Nephron progenitor cell (in vitro differentiated cells): Measurements from ENCODE around the gene HS6ST3.

Experiments used
- DNase-seq: peaks from one replicate; pipeline ENCODE4 v3.0.0; 2021
- H3K27ac Mint-ChIP-seq: 2 replicates; pipeline ENCODE4 v1.8.0; 2021; ENCODE audit warnings: mild to moderate bottlenecking, moderate library complexity, mixed read lengths
- H3K27me3 Mint-ChIP-seq: 2 replicates; pipeline ENCODE4 v1.8.0; 2021; ENCODE audit warnings: mild to moderate bottlenecking, low read depth, mixed read lengths; ENCODE audit not compliant: poor library complexity
- H3K36me3 Mint-ChIP-seq: 2 replicates; pipeline ENCODE4 v1.8.0; 2021; ENCODE audit warnings: low read depth, mixed read lengths
- H3K4me1 Mint-ChIP-seq: 2 replicates; pipeline ENCODE4 v1.8.0; 2021; ENCODE audit warnings: mixed read lengths
- H3K4me3 Mint-ChIP-seq: 2 replicates; pipeline ENCODE4 v1.8.0; 2021; ENCODE audit warnings: mild to moderate bottlenecking, moderate library complexity, mixed read lengths
- H3K9me3 Mint-ChIP-seq: 2 replicates; pipeline ENCODE4 v1.8.0; 2021; ENCODE audit warnings: mild to moderate bottlenecking, moderate library complexity, mixed read lengths
- TF ChIP-seq, protein P1 (sequence below): fragments of 200-600 bp; sonication (generic); IDR thresholded peaks from 2 replicates; pipeline ENCODE4 v1.5.0; 2021; ENCODE audit warnings: antibody characterized with exemption

Gene HS6ST3

DNA sequence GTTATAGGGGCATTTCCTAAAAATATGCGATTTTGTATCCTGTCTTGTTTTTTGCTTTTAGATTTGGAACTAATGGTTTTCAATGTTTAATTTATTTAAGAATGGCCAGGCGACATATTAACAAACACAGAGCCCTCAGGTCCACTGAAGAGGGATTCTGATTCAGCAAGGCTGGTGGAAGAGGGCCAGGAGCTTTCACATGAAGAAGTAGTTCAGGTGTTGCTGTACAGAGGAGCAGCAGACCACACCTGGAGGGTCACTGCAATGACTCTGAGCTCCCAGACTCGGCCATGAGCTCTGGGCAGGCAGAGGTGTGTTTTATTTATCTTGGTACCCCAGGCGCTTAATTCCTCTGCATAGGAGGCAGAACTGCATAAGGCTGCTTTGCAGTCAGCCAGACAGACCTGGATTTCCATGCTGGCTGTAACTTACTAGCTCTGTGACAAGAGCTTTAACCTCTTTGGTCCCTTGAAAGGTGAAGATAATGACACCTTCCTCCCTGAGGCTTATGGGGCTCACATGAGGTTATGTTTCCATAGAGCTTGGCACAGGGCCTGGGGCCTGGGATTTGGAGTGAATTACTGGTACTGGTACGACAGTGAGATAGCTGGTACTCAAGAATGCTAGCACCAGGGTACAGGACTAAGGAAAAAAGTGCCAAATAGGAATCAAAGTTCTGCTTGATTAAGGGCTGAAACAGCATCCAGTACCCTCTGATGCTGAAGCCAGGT is 719.6 kb downstream of the HS6ST3 start:
- Mint-ChIP-seq H3K27me3 (no peaks in the 10 kb centered on the region), H3K4me1 (peaks cover 12% of the 10 kb centered on the region), H3K4me3 (no peak overlapping the region), H3K36me3 (no peaks in the 10 kb centered on the region), H3K27ac (no peak overlapping the region), H3K9me3 (peaks cover 10% of the 10 kb centered on the region)
- no peak for DNase-seq
- TF ChIP-seq, protein P1, sequence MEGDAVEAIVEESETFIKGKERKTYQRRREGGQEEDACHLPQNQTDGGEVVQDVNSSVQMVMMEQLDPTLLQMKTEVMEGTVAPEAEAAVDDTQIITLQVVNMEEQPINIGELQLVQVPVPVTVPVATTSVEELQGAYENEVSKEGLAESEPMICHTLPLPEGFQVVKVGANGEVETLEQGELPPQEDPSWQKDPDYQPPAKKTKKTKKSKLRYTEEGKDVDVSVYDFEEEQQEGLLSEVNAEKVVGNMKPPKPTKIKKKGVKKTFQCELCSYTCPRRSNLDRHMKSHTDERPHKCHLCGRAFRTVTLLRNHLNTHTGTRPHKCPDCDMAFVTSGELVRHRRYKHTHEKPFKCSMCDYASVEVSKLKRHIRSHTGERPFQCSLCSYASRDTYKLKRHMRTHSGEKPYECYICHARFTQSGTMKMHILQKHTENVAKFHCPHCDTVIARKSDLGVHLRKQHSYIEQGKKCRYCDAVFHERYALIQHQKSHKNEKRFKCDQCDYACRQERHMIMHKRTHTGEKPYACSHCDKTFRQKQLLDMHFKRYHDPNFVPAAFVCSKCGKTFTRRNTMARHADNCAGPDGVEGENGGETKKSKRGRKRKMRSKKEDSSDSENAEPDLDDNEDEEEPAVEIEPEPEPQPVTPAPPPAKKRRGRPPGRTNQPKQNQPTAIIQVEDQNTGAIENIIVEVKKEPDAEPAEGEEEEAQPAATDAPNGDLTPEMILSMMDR = no peak

DNA sequence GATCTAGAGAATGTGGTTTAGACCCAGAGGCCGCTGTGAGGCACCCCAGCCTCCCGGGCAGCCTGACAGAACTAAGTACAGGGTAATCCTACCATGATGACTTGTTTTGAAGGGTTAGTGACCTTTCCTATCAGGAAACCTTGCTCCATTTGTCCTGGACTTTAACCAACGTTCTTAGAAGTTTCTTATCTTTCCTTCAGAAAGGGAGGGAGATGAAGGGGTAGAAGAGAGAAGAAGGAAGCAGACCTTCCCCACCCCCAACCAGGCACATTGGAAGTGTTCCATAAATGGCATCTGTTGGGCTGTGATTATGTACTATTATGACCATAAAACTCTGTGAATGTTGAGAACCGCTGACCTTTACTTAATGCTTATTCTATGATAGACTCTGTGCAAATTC is 720.2 kb downstream of the HS6ST3 start:
- Mint-ChIP-seq H3K27me3 (no peaks in the 10 kb centered on the region), H3K27ac (no peak overlapping the region), H3K4me3 (no peak overlapping the region), H3K4me1 (peaks cover 12% of the 10 kb centered on the region), H3K9me3 (peaks cover 15% of the 10 kb centered on the region), H3K36me3 (no peaks in the 10 kb centered on the region)
- TF ChIP-seq, protein P1 = no peak
- no peak for DNase-seq

DNA sequence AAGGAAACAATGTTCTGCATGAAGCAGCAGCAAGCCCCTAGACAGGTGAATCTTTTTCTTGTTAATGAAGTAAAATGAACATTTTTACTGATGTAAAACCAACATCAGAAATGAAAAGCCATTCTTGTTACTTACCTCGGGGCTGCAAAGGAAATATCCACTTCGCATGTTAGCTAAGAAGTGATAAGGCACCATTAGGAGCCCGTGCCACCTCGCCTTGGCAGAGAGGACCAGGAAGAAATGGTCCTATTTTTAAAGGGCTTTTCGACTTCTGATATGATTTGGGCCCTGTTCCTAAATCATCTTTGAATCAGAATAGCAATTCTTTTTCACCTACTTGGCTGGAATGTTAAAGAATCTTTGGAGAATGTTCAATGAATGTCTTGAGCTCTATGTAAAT is 721.1 kb downstream of the HS6ST3 start:
- H3K4me1 Mint-ChIP-seq = peaks cover 12% of the 10 kb centered on the region
- no peak for DNase-seq
- H3K27me3 Mint-ChIP-seq = no peaks in the 10 kb centered on the region
- peaks cover 19% of the 10 kb centered on the region for H3K9me3 Mint-ChIP-seq
- H3K4me3 Mint-ChIP-seq = no peak overlapping the region
- H3K27ac Mint-ChIP-seq = no peak overlapping the region
- H3K36me3 Mint-ChIP-seq = no peaks in the 10 kb centered on the region
- TF ChIP-seq, protein P1 = no peak

DNA sequence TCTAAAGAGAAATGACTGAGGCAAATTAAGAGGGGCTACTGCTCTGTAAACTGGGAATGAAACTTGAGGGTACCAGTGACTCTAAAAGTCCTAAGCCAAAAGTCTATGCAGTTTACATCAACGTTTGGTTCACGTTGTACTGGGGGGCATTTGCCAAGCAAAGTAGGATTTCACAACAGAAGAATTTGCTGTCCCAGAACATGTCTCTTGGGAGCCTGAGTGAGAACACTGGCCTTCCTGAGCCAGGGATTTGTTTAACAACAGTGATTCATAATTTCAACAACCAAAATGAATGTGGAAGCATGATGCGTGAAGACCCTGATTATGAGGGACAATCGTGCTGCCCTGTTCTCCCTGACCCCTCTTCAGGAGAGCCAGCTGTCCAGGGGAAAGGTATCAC is 726.4 kb downstream of the HS6ST3 start:
- Mint-ChIP-seq H3K9me3 (peaks cover 19% of the 10 kb centered on the region), H3K27me3 (no peaks in the 10 kb centered on the region), H3K4me1 (peaks cover 9% of the 10 kb centered on the region), H3K27ac (no peak overlapping the region), H3K36me3 (no peaks in the 10 kb centered on the region), H3K4me3 (no peak overlapping the region)
- TF ChIP-seq, protein P1 = no peak
- DNase-seq = no peak

DNA sequence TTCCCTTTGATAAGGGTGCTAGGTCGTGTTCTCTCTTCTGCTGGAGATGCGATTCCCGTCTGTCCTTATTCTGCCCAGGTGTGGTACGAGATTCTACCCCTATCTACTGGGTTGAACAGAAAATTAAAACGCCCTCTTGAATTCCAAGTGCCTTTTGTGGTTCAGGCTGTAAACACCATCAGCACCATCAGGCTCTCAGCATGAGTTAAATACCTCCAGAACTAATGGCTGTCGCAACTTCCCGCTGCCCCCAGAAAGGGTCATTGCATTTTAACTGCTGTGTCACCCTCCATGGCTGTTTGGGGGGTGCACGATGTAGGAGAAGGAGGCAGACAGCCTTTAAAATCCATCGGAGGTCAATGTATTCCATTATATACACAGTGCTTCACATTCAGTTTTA is 727.0 kb downstream of the HS6ST3 start:
- DNase-seq = no peak
- H3K36me3 Mint-ChIP-seq = no peaks in the 10 kb centered on the region
- H3K4me3 Mint-ChIP-seq = no peak overlapping the region
- peaks cover under 1% of the 10 kb centered on the region for H3K27me3 Mint-ChIP-seq
- peaks cover 9% of the 10 kb centered on the region for H3K4me1 Mint-ChIP-seq
- peak overlapping the region; percentile 53 for H3K27ac Mint-ChIP-seq
- TF ChIP-seq, protein P1 = no peak
- H3K9me3 Mint-ChIP-seq = peaks cover 19% of the 10 kb centered on the region

DNA sequence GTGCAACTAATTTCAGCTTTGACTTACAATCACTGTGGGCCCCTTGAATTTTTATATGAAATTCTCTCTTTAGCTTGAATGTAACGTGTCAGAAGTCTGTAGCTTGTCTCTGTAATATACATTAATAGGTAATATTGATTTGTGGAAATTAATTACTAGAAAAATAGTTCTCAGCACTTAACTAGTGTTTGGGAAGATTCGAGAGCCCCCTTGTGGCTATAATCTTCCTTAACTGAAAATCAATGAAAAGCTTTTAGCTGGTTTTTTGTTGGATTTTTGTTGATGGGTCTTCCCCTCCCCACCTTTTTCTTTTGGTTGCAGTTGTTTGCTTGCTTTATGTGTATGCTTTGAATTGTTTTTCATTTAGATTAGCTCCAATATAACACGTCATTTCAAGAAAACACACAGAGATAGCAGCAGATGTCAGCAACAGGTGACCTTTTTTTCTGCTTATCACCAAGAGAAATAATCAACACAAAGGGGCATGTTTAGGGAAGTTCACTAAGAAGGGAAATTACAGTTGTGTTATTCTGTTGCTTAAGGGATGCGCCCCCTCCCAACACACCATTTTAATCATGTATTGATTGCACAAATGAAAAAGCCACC is 727.5 kb downstream of the HS6ST3 start:
- peak overlapping the region; percentile 29 for H3K27ac Mint-ChIP-seq
- DNase-seq = no peak
- H3K4me3 Mint-ChIP-seq = no peak overlapping the region
- H3K36me3 Mint-ChIP-seq = no peaks in the 10 kb centered on the region
- TF ChIP-seq, protein P1 = peak; percentile 66
- H3K27me3 Mint-ChIP-seq = peaks cover 2% of the 10 kb centered on the region
- peaks cover 19% of the 10 kb centered on the region for H3K9me3 Mint-ChIP-seq
- peaks cover 9% of the 10 kb centered on the region for H3K4me1 Mint-ChIP-seq
